Measurements from ENCODE around the gene FBXO15. TPM values are rescaled to one million over a fixed set of nuclear protein-coding genes. Genes with fewer than 3 reads are reported as not detected.
A peak's percentile ranks its signal among the peaks of the same experiment; 100 is the strongest.

The FBXO15 gene
- total RNA-seq, 2 donors from 2014 or later: 0.90 TPM; not detected in 1

GRCh38 chr18:74116633-74117554, 30.7 kb downstream of the FBXO15 start:
- H3K36me3 Mint-ChIP-seq: no peaks in the 10 kb centered on the region
- peaks cover 12 to 25% of the 10 kb centered on the region in 2 donors for H3K27me3 Mint-ChIP-seq
- no peak overlapping the region for H3K4me3 Mint-ChIP-seq
- DNase-seq (ENCODE audit: low spot score): no peak
- H3K9me3 Mint-ChIP-seq: no peaks in the 10 kb centered on the region
- ATAC-seq: no peak
- no peak overlapping the region for H3K27ac Mint-ChIP-seq
- H3K4me1 Mint-ChIP-seq (ENCODE audit: low read depth in 2 of 2): no peaks in the 10 kb centered on the region

- Mint-ChIP-seq H3K36me3 (no peaks in the 10 kb centered on the region), H3K4me3 (no peak overlapping the region), H3K27me3 (peaks cover 5 to 11% of the 10 kb centered on the region in 2 donors)
These were observed 32.6 kb downstream of the FBXO15 start for GRCh38 chr18:74115046-74115445.

GRCh38 chr18:74114116-74114515, 33.5 kb downstream of the FBXO15 start:
- DNase-seq (ENCODE audit: low spot score): no peak
- Mint-ChIP-seq H3K27me3 (peaks cover 0 to 1% of the 10 kb centered on the region in 2 donors), H3K27ac (no peak overlapping the region), H3K36me3 (peaks cover under 1% of the 10 kb centered on the region), H3K9me3 (peaks cover 4% of the 10 kb centered on the region), H3K4me1 (ENCODE audit: low read depth in 2 of 2) (peaks cover 0 to 2% of the 10 kb centered on the region in 2 donors), H3K4me3 (no peak overlapping the region)
- no peak for ATAC-seq

More at GRCh38 chr18:74115046-74115445, 32.6 kb downstream of the FBXO15 start:
- H3K4me1 Mint-ChIP-seq (ENCODE audit: low read depth in 2 of 2): peaks cover 0 to 2% of the 10 kb centered on the region in 2 donors
- no peak for DNase-seq (ENCODE audit: low spot score)
- H3K27ac Mint-ChIP-seq: no peak overlapping the region
- no peaks in the 10 kb centered on the region for H3K9me3 Mint-ChIP-seq
- ATAC-seq: no peak

DNA sequence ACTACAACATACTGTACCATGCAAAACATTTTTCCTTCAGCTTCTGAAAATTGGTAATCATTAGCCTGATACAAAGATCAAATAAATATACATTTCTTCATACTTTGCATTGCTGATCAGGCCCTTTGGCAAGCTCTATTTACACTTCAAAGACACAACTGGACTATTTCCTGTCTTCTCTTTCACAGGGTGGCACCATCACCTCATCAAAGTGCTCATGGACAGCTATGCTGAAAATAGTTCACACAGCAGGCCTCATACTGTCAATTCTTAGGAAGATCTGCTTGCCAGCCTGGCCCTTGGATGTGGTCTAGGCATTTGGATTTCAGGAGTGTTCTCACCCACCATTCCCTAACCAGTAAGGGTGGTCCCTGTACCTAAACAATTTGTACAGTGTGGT, 33.9 kb downstream of the FBXO15 start:
- H3K36me3 Mint-ChIP-seq: peaks cover 4% of the 10 kb centered on the region
- H3K4me3 Mint-ChIP-seq: no peak overlapping the region
- DNase-seq (ENCODE audit: low spot score): no peak
- no peak for ATAC-seq
- H3K9me3 Mint-ChIP-seq: peaks cover 6% of the 10 kb centered on the region
- H3K27me3 Mint-ChIP-seq: peaks cover 0 to under 1% of the 10 kb centered on the region in 2 donors
- H3K4me1 Mint-ChIP-seq (ENCODE audit: low read depth in 2 of 2): peaks cover 0 to 2% of the 10 kb centered on the region in 2 donors
- H3K27ac Mint-ChIP-seq: no peak overlapping the region

DNA sequence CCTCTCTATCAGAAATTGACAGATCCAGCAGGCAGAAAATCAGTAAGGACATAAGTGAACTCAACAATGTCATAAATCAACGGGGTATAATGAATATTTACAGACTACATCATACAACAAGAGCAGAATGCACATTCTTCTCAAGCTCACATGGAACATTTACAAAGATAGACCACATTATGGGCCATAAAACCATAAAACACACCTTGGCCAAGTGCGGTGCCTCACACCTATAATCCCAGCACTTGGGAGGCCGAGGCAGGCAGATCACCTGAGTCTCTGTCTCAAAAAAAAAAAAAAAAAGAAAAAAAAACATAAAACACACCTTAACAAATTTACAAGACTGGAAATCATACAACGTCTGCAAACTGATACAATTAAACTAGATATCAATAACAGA, 36.7 kb downstream of the FBXO15 start:
- DNase-seq (ENCODE audit: low spot score) (no peak), ATAC-seq (no peak)

DNA sequence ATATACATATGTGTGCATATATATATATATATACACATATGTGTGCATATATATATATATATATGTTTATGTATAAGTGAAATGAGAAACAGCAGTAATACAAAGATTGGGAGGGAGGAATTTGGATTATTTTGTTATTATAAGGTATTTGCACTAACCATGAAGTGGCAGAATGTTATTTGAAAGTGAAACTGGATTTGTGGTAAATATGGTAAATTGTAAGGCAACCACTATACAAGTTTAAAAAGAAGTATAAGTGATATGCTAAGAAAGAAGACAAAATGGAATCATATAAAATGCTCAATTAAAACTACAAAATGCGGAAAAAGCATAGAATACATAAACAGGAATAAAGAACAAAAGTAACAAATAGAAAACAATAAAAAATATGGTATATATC, 37.5 kb downstream of the FBXO15 start:
- Mint-ChIP-seq H3K9me3 (peaks cover 14% of the 10 kb centered on the region), H3K27me3 (peaks cover 3 to 18% of the 10 kb centered on the region in 2 donors), H3K36me3 (peaks cover 15% of the 10 kb centered on the region), H3K4me1 (ENCODE audit: low read depth in 2 of 2) (peaks cover 0 to 2% of the 10 kb centered on the region in 2 donors), H3K27ac (no peak overlapping the region), H3K4me3 (no peak overlapping the region)
- DNase-seq (ENCODE audit: low spot score) (no peak), ATAC-seq (no peak)

More for the DNA sequence above, 36.7 kb downstream of the FBXO15 start:
- Mint-ChIP-seq H3K27me3 (peaks cover 3 to 14% of the 10 kb centered on the region in 2 donors), H3K4me1 (ENCODE audit: low read depth in 2 of 2) (peaks cover 0 to 2% of the 10 kb centered on the region in 2 donors), H3K27ac (no peak overlapping the region), H3K9me3 (peaks cover 14% of the 10 kb centered on the region), H3K36me3 (peaks cover 15% of the 10 kb centered on the region), H3K4me3 (no peak overlapping the region)

GRCh38 chr18:74108460-74108859, 39.2 kb downstream of the FBXO15 start:
- peaks cover 15% of the 10 kb centered on the region for H3K9me3 Mint-ChIP-seq
- H3K4me1 Mint-ChIP-seq (ENCODE audit: low read depth in 2 of 2): peaks cover 0 to 2% of the 10 kb centered on the region in 2 donors
- ATAC-seq (no peak), DNase-seq (ENCODE audit: low spot score) (no peak)
- H3K4me3 Mint-ChIP-seq: no peak overlapping the region
- H3K36me3 Mint-ChIP-seq: peaks cover 18% of the 10 kb centered on the region
- no peak overlapping the region for H3K27ac Mint-ChIP-seq
- H3K27me3 Mint-ChIP-seq: peaks cover 9 to 32% of the 10 kb centered on the region in 2 donors

DNA sequence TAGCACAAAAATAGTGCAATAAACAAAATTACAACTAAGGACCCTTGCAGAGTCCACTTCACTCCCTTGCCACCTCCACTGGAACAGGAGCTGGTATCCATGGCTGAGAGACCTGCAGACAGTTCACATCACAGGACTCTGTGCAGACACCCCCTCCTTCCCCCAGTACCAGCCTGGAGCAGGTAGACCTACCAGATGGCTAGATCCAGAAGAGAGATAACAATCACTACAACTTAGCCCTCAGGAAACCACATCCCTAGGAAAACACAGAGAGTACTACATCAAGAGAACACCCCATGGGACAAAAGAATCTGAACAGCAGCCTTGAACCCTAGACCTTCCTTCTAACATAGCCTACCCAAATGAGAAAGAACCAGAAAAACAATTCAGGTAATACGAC, 49.8 kb downstream of the FBXO15 start:
- no peaks in the 10 kb centered on the region for H3K9me3 Mint-ChIP-seq
- no peak overlapping the region for H3K27ac Mint-ChIP-seq
- H3K4me1 Mint-ChIP-seq (ENCODE audit: low read depth in 2 of 2): no peaks in the 10 kb centered on the region
- H3K36me3 Mint-ChIP-seq: peaks cover 6% of the 10 kb centered on the region
- DNase-seq (ENCODE audit: low spot score) (no peak), ATAC-seq (no peak)
- no peak overlapping the region for H3K4me3 Mint-ChIP-seq
- H3K27me3 Mint-ChIP-seq: peaks cover 12 to 45% of the 10 kb centered on the region in 2 donors

DNA sequence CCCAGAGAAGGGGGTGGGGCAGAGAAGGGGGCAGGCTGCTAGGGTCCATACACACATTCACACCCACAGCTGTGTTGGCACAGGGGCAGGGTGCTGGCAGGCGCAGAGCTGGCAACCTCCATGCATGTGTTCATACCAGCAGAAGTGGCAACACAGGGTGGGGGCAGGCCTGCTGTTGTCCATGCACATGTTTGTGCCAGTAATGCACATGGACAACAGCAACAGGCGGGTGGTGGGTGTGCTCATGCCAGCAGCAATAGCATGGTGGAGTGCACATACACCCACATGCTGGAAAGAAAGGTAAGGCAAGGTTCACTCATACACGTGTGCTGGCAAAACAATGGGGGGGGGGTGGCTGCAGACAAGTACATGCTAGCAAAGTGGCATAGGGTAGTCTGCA, 54.7 kb downstream of the FBXO15 start:
- Mint-ChIP-seq H3K36me3 (peaks cover 10% of the 10 kb centered on the region), H3K27ac (no peak overlapping the region), H3K27me3 (peaks cover 24 to 34% of the 10 kb centered on the region in 2 donors), H3K4me3 (no peak overlapping the region), H3K9me3 (peaks cover 9% of the 10 kb centered on the region), H3K4me1 (ENCODE audit: low read depth in 2 of 2) (no peaks in the 10 kb centered on the region)
- no peak for DNase-seq (ENCODE audit: low spot score)
- no peak for ATAC-seq

GRCh38 chr18:74084184-74084855, 63.3 kb downstream of the FBXO15 start:
- no peak for ATAC-seq
- Mint-ChIP-seq H3K4me1 (ENCODE audit: low read depth in 2 of 2) (peaks cover 0 to 6% of the 10 kb centered on the region in 2 donors), H3K27me3 (peaks cover 0 to 7% of the 10 kb centered on the region in 2 donors), H3K4me3 (no peak overlapping the region), H3K9me3 (peaks cover 4% of the 10 kb centered on the region), H3K27ac (no peak overlapping the region), H3K36me3 (no peaks in the 10 kb centered on the region)
- DNase-seq (ENCODE audit: low spot score): no peak

GRCh38 chr18:74083557-74083952, 64.1 kb downstream of the FBXO15 start:
- Mint-ChIP-seq H3K27ac (no peak overlapping the region), H3K36me3 (no peaks in the 10 kb centered on the region), H3K4me3 (no peak overlapping the region)

GRCh38 chr18:74082742-74083556, 64.7 kb downstream of the FBXO15 start:
- H3K36me3 Mint-ChIP-seq: no peaks in the 10 kb centered on the region

More at GRCh38 chr18:74083557-74083952, 64.1 kb downstream of the FBXO15 start:
- no peak for ATAC-seq
- H3K9me3 Mint-ChIP-seq: peaks cover 4% of the 10 kb centered on the region
- DNase-seq (ENCODE audit: low spot score): no peak
- peaks cover 0 to 6% of the 10 kb centered on the region in 2 donors for H3K4me1 Mint-ChIP-seq (ENCODE audit: low read depth in 2 of 2)
- H3K27me3 Mint-ChIP-seq: peaks cover 5 to 9% of the 10 kb centered on the region in 2 donors

More at GRCh38 chr18:74082742-74083556, 64.7 kb downstream of the FBXO15 start:
- no peak for DNase-seq (ENCODE audit: low spot score)
- peak overlapping the region in 1 of 2 donors; percentile 82 for H3K27ac Mint-ChIP-seq
- no peak overlapping the region for H3K4me3 Mint-ChIP-seq
- peaks cover 0 to 6% of the 10 kb centered on the region in 2 donors for H3K4me1 Mint-ChIP-seq (ENCODE audit: low read depth in 2 of 2)
- H3K9me3 Mint-ChIP-seq: no peaks in the 10 kb centered on the region
- peak; percentile 50 to 51 for ATAC-seq
- peaks cover 8 to 12% of the 10 kb centered on the region in 2 donors for H3K27me3 Mint-ChIP-seq

Data from natural killer cell treated with Interleukin-12 subunit alpha and Interleukin-12 subunit beta and Interleukin-15 and Interleukin-18, amount 100 ng/mL, for 72 hours (primary cell).